HG02588 (cell line): Measurements from ENCODE around the gene SSH3.
A peak's percentile ranks its signal among the peaks of the same experiment; 100 is the strongest.
"Not testable (repeated sequence)": the region's sequence is repeated elsewhere in the genome, so short reads cannot be mapped to it uniquely, and the experiment has no call there.

Experiments used
- ATAC-seq: cut with Tn5 transposase; IDR thresholded peaks from one replicate; pipeline ENCODE4 v1.9.1; 2021; ENCODE audit warnings: mild to moderate bottlenecking, moderate library complexity; ENCODE audit not compliant: unreplicated experiment

SSH3 gene

GRCh38 chr11:67310246-67311050 is 7.1 kb downstream of the SSH3 start:
- no peak for ATAC-seq

GRCh38 chr11:67311051-67311555 is 7.8 kb downstream of the SSH3 start:
- ATAC-seq: no peak

GRCh38 chr11:67311556-67312082 is 8.3 kb downstream of the SSH3 start:
- no peak for ATAC-seq

- ATAC-seq: no peak
Observed at GRCh38 chr11:67312187-67313021, 9.1 kb downstream of the SSH3 start.

- ATAC-seq: no peak
Observed at GRCh38 chr11:67313125-67313890, 10.0 kb downstream of the SSH3 start.

- no peak for ATAC-seq
Observed at GRCh38 chr11:67314218-67314617, 10.9 kb downstream of the SSH3 start.

- no peak for ATAC-seq
Observed at GRCh38 chr11:67315325-67315909, 12.1 kb downstream of the SSH3 start.

- ATAC-seq: no peak
Observed at GRCh38 chr11:67316882-67317204, 13.5 kb downstream of the SSH3 start.

- peak; percentile 81 for ATAC-seq
Observed at GRCh38 chr11:67317205-67317887, 14.0 kb downstream of the SSH3 start.

GRCh38 chr11:67317888-67318555 is 14.7 kb downstream of the SSH3 start:
- ATAC-seq: peak; percentile 8

GRCh38 chr11:67318876-67319275 is 15.5 kb downstream of the SSH3 start:
- ATAC-seq: not testable (repeated sequence)

- no peak for ATAC-seq
Observed at GRCh38 chr11:67320011-67320410, 16.7 kb downstream of the SSH3 start.

GRCh38 chr11:67320691-67321090 is 17.4 kb downstream of the SSH3 start:
- no peak for ATAC-seq

- ATAC-seq: no peak
Observed at GRCh38 chr11:67321313-67321871, 18.1 kb downstream of the SSH3 start.

- ATAC-seq: no peak
Observed at GRCh38 chr11:67322049-67322448, 18.7 kb downstream of the SSH3 start.

GRCh38 chr11:67323526-67323925 is 20.2 kb downstream of the SSH3 start:
- no peak for ATAC-seq

- ATAC-seq: no peak
Observed at GRCh38 chr11:67332081-67332691, 28.9 kb downstream of the SSH3 start.

- no peak for ATAC-seq
Observed at GRCh38 chr11:67337257-67337656, 33.9 kb downstream of the SSH3 start.

GRCh38 chr11:67344264-67344663 is 40.9 kb downstream of the SSH3 start:
- no peak for ATAC-seq
